Measurements from ENCODE around the gene PAN2.

PAN2 gene, protein sequence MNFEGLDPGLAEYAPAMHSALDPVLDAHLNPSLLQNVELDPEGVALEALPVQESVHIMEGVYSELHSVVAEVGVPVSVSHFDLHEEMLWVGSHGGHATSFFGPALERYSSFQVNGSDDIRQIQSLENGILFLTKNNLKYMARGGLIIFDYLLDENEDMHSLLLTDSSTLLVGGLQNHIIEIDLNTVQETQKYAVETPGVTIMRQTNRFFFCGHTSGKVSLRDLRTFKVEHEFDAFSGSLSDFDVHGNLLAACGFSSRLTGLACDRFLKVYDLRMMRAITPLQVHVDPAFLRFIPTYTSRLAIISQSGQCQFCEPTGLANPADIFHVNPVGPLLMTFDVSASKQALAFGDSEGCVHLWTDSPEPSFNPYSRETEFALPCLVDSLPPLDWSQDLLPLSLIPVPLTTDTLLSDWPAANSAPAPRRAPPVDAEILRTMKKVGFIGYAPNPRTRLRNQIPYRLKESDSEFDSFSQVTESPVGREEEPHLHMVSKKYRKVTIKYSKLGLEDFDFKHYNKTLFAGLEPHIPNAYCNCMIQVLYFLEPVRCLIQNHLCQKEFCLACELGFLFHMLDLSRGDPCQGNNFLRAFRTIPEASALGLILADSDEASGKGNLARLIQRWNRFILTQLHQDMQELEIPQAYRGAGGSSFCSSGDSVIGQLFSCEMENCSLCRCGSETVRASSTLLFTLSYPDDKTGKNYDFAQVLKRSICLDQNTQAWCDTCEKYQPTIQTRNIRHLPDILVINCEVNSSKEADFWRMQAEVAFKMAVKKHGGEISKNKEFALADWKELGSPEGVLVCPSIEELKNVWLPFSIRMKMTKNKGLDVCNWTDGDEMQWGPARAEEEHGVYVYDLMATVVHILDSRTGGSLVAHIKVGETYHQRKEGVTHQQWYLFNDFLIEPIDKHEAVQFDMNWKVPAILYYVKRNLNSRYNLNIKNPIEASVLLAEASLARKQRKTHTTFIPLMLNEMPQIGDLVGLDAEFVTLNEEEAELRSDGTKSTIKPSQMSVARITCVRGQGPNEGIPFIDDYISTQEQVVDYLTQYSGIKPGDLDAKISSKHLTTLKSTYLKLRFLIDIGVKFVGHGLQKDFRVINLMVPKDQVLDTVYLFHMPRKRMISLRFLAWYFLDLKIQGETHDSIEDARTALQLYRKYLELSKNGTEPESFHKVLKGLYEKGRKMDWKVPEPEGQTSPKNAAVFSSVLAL

GRCh38 chr12:56333679-56334489 lies at the start of gene PAN2:
PAN2 (minus strand) TSS chr12:56334000; CDS start chr12:56333094, 906 bp downstream.
- DNase-seq (ENCODE audit: extremely low read depth in 1 of 2, low read depth in 1 of 2) = peak; percentile 85 to 86

DNA sequence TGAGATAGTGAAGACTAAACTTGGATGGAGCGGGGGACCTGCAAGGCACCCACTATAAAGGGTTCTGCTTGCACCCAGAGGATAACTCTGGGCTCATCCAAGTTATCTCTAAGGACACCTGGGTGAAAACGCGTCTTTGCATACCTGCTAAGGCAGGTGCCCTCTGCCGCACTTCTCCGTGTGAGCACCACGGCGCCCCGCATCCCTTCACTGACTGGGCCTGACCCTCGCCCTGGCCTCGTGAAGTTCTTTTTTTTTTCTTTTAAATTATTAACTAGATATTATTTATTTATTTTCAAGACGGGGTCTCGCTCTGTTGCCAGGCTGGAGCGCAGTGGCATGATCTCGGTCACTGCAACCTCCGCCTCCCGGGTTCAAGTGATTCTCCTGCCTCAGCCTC lies 48.8 kb upstream of the PAN2 start:
- DNase-seq (ENCODE audit: extremely low read depth in 1 of 2, low read depth in 1 of 2) = no peak

GRCh38 chr12:56377989-56378316 lies 44.2 kb upstream of the PAN2 start:
- no peak for DNase-seq (ENCODE audit: extremely low read depth in 1 of 2, low read depth in 1 of 2)

DNA sequence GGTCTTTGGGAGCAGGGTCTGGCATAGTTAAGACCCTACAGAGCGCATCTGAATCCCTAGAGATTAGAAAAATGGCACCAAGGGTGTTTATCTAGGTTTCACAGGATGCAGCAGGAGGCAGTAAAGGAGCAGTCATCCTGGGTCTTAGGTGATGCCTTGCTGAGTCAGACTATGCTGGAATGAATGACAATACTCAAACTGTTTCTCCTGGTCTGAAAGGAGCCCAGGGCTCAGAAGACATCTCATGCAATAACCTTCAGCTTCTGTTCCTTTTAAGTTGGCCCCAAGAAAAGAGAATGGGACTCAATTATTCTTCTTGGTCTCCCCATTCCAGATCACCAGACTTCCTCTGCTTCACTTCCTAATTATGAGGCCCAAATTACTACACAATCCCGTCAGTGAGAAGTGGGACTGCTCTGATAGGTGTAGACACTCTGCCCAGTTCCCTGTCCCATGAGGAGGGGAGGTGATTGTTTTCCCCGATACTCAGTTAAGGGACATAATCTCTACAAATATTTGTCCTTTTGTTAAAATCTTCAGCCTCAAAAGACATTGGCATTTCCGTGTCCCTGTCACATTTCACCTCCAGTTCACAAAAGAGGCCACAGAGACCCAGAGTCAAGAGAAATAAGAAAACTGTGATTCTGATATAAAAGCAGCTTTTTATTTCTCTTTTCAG lies 43.6 kb upstream of the PAN2 start:
- no peak for DNase-seq (ENCODE audit: extremely low read depth in 1 of 2, low read depth in 1 of 2)

- DNase-seq (ENCODE audit: extremely low read depth in 1 of 2, low read depth in 1 of 2) = no peak
Observed at GRCh38 chr12:56375598-56376434, 42.0 kb upstream of the PAN2 start.

GRCh38 chr12:56374726-56375597 lies 41.2 kb upstream of the PAN2 start:
- no peak for DNase-seq (ENCODE audit: extremely low read depth in 1 of 2, low read depth in 1 of 2)

- no peak for DNase-seq (ENCODE audit: extremely low read depth in 1 of 2, low read depth in 1 of 2)
Observed at GRCh38 chr12:56373515-56373914, 39.7 kb upstream of the PAN2 start.

DNA sequence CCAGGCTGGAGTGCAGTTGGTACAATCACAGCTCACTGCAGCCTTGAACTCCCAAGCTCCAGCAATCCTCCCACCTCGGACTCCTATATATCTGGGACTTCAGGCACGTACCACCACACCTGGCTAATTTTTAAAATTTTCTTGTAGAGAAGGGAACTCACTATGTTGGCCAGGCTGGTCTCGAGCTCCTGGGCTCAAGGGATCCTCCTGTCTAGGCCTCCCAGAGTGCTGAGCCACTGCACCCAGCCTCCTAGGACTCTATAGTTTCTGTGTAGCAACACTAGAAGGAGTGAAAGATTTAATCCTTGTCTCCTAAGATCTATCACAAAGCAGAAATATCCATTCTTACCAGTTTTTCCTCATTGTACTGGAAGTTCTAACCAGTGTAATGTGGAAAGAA lies 33.1 kb upstream of the PAN2 start:
- DNase-seq (ENCODE audit: extremely low read depth in 1 of 2, low read depth in 1 of 2) = no peak

GRCh38 chr12:56362130-56363059 lies 28.6 kb upstream of the PAN2 start, which contains the start of gene APOF:
APOF (minus strand) TSS chr12:56362857; CDS start chr12:56362745, 112 bp downstream.
- no peak for DNase-seq (ENCODE audit: extremely low read depth in 1 of 2, low read depth in 1 of 2)

DNA sequence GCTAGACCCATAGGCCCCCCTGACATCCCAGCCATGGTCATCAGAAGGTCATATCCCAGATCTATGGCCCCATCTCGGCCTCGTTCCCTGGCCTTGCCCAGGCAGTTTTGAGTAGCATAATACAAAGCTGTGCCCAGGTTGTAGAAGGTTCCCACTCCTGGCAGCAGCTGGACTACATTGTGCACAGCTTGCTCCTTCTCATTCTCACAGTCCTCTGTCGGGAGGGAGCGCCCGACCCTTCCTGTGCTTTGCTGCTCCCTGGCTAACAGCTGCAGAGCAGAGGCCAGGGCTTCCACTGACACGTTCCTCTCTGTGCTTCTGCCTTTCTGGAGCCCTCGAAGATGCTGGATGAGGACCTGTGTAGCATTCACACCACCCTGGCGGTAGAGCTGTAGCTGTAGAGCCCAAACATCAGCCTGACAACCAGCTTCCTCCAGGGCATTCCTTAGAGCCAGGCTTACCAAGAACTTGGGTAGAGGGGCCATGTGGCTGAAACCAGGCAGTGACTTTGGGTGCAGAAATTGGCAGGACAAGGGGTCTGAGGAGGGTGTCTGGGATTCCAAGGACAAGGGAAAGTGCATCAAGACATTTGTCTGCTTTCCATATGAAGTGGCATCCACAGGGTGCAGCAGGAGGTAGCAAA lies 27.8 kb upstream of the PAN2 start:
- DNase-seq (ENCODE audit: extremely low read depth in 1 of 2, low read depth in 1 of 2) = no peak

GRCh38 chr12:56359851-56360767 lies 26.3 kb upstream of the PAN2 start, which contains the start of gene STAT2:
STAT2 (minus strand) TSS chr12:56360107; CDS start chr12:56356571, 3,536 bp downstream.
- peak; percentile 97 for DNase-seq (ENCODE audit: extremely low read depth in 1 of 2, low read depth in 1 of 2)

GRCh38 chr12:56358836-56359532 lies 25.2 kb upstream of the PAN2 start:
- DNase-seq (ENCODE audit: extremely low read depth in 1 of 2, low read depth in 1 of 2) = no peak

DNA sequence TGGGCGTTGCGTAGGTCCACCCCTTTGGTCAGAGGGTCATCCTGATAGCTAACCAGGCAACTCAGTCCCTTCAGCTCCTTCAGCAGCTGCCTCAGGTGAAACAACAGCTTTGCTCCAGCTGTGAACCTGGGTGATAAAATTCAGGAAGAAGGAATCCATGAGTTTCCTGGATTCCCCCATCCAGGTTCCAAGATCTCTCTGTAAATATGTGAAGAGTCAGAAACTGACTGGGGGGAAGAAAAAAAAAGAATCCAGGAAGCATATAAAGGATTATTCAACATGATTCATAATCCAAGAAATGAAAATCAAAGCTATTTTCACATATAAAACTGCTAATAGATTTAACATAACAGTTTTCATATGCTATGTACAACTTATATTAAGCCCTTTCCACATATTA lies 17.5 kb upstream of the PAN2 start:
- no peak for DNase-seq (ENCODE audit: extremely low read depth in 1 of 2, low read depth in 1 of 2)

DNA sequence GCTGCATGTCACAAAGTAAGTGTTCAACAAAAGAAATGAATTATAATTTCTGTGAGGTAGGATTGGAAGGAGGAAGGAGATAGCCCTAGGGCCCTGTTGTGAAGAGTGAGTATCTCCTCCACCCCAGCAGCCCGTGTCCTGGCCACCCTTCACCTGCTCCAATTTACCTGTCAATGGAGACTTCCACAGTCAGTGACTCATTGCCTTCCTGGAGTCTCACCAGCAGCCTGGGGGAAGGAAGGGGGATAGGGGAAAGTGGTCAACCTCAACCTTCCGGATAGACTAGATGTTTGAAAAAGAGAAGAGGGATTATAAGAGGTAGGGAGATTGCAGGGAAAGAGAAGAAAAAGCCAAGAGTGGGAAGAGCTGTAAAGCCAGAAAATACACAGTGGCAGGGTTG lies 16.9 kb upstream of the PAN2 start:
- no peak for DNase-seq (ENCODE audit: extremely low read depth in 1 of 2, low read depth in 1 of 2)

DNA sequence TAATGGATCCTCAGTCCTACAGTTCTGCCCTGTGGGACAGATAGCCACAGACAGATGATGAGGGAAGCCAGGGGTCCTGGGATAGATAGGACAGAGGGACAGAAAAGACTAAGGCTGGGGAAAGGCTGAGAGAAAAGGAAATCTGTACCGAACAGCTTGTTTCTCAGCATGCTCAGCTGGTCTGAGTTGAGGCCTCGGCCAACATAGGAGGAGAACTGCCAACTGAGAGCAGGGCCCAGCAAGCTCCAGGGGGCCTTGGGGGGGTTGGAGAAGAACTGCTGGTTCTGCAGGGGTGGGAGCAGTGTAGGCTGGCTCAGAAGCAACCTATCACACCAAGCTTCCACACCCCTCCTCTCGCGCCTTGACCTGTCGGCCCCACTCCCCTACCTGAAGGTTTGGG lies 15.0 kb upstream of the PAN2 start:
- DNase-seq (ENCODE audit: extremely low read depth in 1 of 2, low read depth in 1 of 2) = no peak

All from activated CD8-positive, alpha-beta memory T cell treated with anti-CD3 and anti-CD28 coated beads for 1 hour (primary cell).